HuH-7.5 (cell line): Measurements from ENCODE around the gene IL2RG.

Source experiments
- DNase-seq: peaks from one replicate; pipeline ENCODE4 v3.0.0; 2011; ENCODE audit warnings: low spot score

Gene IL2RG

GRCh38 chrX:71068044-71068918 is 43.1 kb downstream of the IL2RG start, which contains the start of gene SNX12:
TSS of gene SNX12 (minus strand) at chrX:71068334. CDS start at chrX:71068306, 28 bp downstream.
- DNase-seq, result peak; percentile 89

GRCh38 chrX:71067712-71068043 is 43.7 kb downstream of the IL2RG start:
- peak; percentile 18 for DNase-seq

GRCh38 chrX:71067089-71067488 is 44.3 kb downstream of the IL2RG start:
- no peak for DNase-seq

- no peak for DNase-seq
These were observed 51.2 kb downstream of the IL2RG start for GRCh38 chrX:71060127-71060526.

GRCh38 chrX:71057848-71058530 is 53.4 kb downstream of the IL2RG start:
- DNase-seq, result no peak
